ENCODE measurements around the gene RELL2.

DNA sequence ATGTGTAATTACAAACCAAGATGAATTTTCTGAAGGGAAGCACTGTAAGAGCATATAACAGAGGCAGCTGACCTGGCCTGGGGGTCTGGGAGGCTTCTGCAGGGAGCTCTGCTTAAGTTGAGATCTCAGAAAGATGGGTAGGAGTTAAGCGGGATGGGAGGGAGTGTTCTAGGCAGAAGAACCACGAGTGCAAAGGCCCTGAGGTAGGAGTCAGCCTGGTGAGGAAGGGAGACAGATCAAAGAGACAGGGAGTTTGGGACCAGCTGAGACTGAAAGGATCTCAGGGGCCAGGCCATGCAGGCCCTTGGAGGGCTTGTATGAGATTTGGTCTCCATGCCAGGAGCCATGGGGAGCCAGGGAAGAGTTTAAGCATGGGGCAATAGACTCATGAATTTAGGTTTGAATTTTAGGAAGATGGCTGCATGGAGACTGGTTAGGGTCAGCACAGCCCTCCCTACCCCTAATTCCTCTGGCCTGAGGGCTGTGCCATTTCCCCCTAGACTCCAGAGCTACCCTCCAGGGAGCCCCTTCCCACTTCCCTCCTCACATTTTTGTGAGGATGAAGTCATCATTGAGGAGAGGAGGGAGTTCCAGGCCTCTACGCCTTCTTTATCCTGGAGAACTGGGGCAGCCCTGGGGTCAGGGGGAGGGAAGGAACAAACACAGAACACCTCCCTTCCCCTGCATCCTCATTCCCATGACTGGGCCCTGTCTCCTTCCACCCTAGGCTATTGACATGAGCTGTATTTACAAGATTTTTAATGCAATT is 50.0 kb downstream of the RELL2 start:
- TF ChIP-seq, protein P1, sequence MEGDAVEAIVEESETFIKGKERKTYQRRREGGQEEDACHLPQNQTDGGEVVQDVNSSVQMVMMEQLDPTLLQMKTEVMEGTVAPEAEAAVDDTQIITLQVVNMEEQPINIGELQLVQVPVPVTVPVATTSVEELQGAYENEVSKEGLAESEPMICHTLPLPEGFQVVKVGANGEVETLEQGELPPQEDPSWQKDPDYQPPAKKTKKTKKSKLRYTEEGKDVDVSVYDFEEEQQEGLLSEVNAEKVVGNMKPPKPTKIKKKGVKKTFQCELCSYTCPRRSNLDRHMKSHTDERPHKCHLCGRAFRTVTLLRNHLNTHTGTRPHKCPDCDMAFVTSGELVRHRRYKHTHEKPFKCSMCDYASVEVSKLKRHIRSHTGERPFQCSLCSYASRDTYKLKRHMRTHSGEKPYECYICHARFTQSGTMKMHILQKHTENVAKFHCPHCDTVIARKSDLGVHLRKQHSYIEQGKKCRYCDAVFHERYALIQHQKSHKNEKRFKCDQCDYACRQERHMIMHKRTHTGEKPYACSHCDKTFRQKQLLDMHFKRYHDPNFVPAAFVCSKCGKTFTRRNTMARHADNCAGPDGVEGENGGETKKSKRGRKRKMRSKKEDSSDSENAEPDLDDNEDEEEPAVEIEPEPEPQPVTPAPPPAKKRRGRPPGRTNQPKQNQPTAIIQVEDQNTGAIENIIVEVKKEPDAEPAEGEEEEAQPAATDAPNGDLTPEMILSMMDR (IDR thresholded peaks at IDR 0.05 in 8 of 11, conservative IDR thresholded peaks at IDR 0.05 in 3 of 11), result no peak
- TF ChIP-seq POLR2A (IDR thresholded peaks at IDR 0.05), result no peak
